ENCODE measurements around the gene GLP1R.

- TF ChIP-seq ZNF138 (tag by site-specific recombination; IDR thresholded peaks at IDR 0.05; ENCODE audit: borderline replicate concordance): no peak
- TF ChIP-seq CTCF (tag by site-specific recombination; IDR thresholded peaks at IDR 0.05): no peak
Observed at GRCh38 chr6:39035681-39036080, 12.9 kb upstream of the GLP1R start.

All from HEK293 (cell line).